NCI-H2196 (cell line): ENCODE data around the gene UBE2D1.
"Not testable (repeated sequence)": the region's sequence is repeated elsewhere in the genome, so short reads cannot be mapped to it uniquely, and the experiment has no call there.

Source experiments
- DNase-seq: peaks from one replicate; lab custom pipeline; 2025; ENCODE audit not compliant: unreplicated experiment; lab: John Stamatoyannopoulos, UW

UBE2D1 gene

GRCh38 chr10:58373442-58373827 lies 38.6 kb downstream of the UBE2D1 start:
- no peak for DNase-seq

- no peak for DNase-seq
These were observed 47.7 kb downstream of the UBE2D1 start for GRCh38 chr10:58382489-58382995.

GRCh38 chr10:58384095-58384494 lies 49.3 kb downstream of the UBE2D1 start:
- no peak for DNase-seq

- DNase-seq, result no peak
These were observed 49.8 kb downstream of the UBE2D1 start for GRCh38 chr10:58384544-58384998.

- peak; percentile 69 for DNase-seq
These were observed 50.4 kb downstream of the UBE2D1 start, which contains the start of gene TFAM for GRCh38 chr10:58384999-58385783. Gene TFAM (plus strand): TSS chr10:58385410. CDS start chr10:58385548, 138 bp downstream.

- DNase-seq, result no peak
These were observed 50.9 kb downstream of the UBE2D1 start for GRCh38 chr10:58385784-58386112.

GRCh38 chr10:58389024-58389423 lies 54.2 kb downstream of the UBE2D1 start:
- DNase-seq, result no peak

GRCh38 chr10:58393317-58393716 lies 58.5 kb downstream of the UBE2D1 start:
- no peak for DNase-seq

GRCh38 chr10:58394471-58394870 lies 59.7 kb downstream of the UBE2D1 start:
- DNase-seq, result no peak

GRCh38 chr10:58396057-58396456 lies 61.3 kb downstream of the UBE2D1 start:
- no peak for DNase-seq

GRCh38 chr10:58397830-58398229 lies 63.0 kb downstream of the UBE2D1 start:
- no peak for DNase-seq

- no peak for DNase-seq
These were observed 64.6 kb downstream of the UBE2D1 start for GRCh38 chr10:58399410-58399809.

- no peak for DNase-seq
These were observed 65.8 kb downstream of the UBE2D1 start for GRCh38 chr10:58400609-58401008.

GRCh38 chr10:58404001-58404400 lies 69.2 kb downstream of the UBE2D1 start:
- DNase-seq, result no peak

- DNase-seq, result no peak
These were observed 75.3 kb downstream of the UBE2D1 start for GRCh38 chr10:58409956-58410610.

- DNase-seq, result no peak
These were observed 77.7 kb downstream of the UBE2D1 start for GRCh38 chr10:58412502-58412961.

GRCh38 chr10:58414270-58415041 lies 79.7 kb downstream of the UBE2D1 start:
- DNase-seq, result no peak

- DNase-seq, result no peak
These were observed 81.0 kb downstream of the UBE2D1 start for GRCh38 chr10:58415757-58416156.

GRCh38 chr10:58417902-58418301 lies 83.1 kb downstream of the UBE2D1 start:
- DNase-seq, result not testable (repeated sequence)
